ENCODE data around the gene HOATZ.

The HOATZ gene

GRCh38 chr11:111550258-111550657 lies 35.7 kb downstream of the HOATZ start:
- no peak for DNase-seq

DNA sequence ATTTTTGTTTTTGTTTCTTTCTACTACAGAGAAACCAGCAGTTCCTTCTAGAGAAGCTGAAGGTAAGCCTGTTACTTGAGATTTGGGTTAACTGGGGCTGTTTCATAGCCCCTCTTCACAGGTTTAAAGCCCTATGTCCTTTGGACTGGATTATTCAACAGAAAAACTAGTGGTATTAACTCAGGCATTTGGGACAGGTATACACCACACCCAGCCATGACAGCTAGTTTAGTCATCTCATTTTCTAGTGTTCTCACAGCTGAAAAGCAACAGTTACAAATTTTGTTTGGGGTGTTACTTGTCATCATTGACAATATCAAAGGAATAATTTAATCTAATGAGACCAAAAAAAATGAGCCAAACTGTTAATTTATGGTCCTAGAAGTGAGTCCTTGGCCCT lies 40.0 kb downstream of the HOATZ start:
- DNase-seq: no peak

DNA sequence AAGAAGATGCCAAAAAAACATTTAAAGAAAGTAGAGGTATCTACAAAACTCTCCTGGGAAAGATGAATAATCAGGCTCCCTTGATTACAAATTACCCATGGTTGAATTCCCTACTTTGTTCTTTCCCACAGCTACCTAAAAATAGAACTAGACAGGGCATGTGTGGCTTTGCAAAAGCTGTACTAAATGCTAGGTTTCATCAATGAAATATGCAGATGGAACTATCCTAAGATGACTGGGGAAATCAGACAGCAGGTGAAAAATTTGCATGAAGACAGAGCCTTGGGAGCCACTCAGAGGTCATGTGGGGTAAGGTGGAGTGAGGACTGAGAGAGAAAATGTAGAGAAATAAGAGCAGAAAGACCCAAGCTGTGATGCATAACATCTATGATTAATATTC lies 40.7 kb downstream of the HOATZ start:
- DNase-seq: no peak

DNA sequence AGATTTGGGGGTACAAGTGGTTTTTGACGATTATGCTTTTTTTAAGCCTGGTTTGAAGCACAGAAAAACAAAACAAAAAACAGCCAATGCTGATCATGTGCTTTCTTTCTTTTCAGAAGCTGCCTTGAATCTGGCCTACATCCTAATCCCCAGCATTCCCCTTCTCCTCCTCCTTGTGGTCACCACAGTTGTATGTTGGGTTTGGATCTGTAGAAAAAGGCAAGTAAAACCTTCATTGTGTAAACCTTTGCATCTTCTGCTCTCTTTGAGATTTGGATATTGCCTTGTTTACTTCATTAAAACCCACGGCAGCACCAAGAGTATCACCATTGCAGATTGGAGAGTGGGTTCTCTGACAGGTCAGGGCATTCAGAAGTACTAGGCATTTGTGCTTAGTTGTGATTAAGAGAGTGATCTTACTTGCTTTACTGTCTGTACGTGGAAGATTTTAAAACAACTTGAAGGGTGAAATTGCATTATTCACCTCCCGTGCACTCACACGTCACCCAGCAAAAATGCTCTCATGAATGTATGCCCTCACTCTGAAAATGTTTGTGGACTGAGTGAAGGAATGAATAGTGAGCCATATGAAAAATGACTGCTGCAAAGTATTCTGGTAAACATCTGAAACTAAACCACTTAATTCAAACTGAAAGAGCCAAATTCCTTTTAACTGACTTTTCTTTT lies 43.0 kb downstream of the HOATZ start:
- DNase-seq: no peak

GRCh38 chr11:111559800-111560464 lies 45.4 kb downstream of the HOATZ start:
- no peak for DNase-seq

- DNase-seq: no peak
Measured at GRCh38 chr11:111560800-111561199, 46.2 kb downstream of the HOATZ start.

GRCh38 chr11:111561306-111561705 lies 46.7 kb downstream of the HOATZ start:
- no peak for DNase-seq

GRCh38 chr11:111561791-111562325 lies 47.3 kb downstream of the HOATZ start:
- DNase-seq: no peak

- no peak for DNase-seq
Measured at GRCh38 chr11:111562692-111563389, 48.3 kb downstream of the HOATZ start.

GRCh38 chr11:111565114-111565720 lies 50.6 kb downstream of the HOATZ start:
- peak in 4 of 5 donors; percentile 29 to 65 (median 49) for DNase-seq

- no peak for DNase-seq
Measured at GRCh38 chr11:111566324-111566723, 51.7 kb downstream of the HOATZ start.

- no peak for DNase-seq
Measured at GRCh38 chr11:111569476-111569875, 54.9 kb downstream of the HOATZ start.

GRCh38 chr11:111570796-111571195 lies 56.2 kb downstream of the HOATZ start:
- DNase-seq: no peak

GRCh38 chr11:111571829-111572501 lies 57.4 kb downstream of the HOATZ start:
- no peak for DNase-seq

DNA sequence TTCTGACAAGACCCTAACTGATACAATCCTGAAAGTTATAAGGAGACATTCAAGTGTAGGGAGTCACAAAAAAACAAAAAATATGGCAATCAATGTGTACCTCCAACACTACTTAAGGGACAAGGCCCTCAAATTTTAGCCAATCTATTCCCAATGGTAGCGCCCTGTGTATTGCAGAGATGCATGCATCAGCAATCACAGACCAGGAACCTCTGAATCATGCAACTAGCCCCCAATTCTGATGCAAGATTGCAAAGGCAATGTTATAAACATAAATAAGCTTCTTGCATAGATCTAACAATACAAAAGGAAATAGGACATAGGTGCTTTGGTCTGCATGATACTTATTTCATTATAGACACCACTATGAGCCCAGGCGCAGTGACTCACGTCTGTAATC lies 58.0 kb downstream of the HOATZ start:
- no peak for DNase-seq

GRCh38 chr11:111573821-111574249 lies 59.3 kb downstream of the HOATZ start:
- no peak for DNase-seq

GRCh38 chr11:111574373-111575225 lies 60.0 kb downstream of the HOATZ start:
- no peak for DNase-seq

DNA sequence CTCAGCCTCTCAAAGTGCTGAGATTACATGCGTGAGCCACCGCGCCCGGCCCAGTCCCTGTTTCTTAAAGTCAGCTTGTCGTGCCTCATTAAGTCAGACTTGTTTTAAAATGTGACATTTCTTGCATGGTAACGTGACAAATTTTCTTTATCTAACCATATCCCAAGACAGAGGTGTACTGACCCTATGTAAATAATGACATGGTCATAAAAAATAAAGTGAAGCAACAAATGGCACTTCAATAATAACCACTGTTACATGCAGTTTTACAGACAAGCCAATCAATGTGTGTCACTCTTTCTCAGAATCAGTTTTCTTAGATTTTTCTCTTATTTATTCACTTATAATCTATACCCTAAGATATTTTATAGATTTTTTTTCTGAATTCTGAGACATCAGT lies 61.2 kb downstream of the HOATZ start:
- no peak for DNase-seq

GRCh38 chr11:111577821-111578220 lies 63.2 kb downstream of the HOATZ start:
- DNase-seq: no peak

- no peak for DNase-seq
Measured at GRCh38 chr11:111581341-111581740, 66.8 kb downstream of the HOATZ start.

- no peak for DNase-seq
Measured at GRCh38 chr11:111582163-111582562, 67.6 kb downstream of the HOATZ start.

DNA sequence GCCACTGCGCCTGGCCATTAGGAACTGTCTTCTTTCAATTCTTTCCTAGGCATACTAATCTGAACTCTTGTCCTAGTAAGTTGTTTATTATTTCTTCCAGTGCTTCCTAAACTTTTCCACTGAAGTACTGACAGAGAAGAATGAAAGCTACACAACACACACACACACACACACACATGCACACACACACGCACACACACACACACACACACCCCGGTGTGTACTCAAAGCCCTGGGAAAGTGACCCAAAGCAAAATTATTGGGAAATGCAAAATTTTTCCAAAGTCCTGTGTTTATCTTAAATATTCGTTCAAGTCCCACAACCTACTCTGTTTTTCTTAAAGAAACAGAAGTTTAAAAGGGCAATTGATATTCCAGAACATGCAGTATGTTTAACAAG lies 68.3 kb downstream of the HOATZ start:
- DNase-seq: no peak

All from T-helper 1 cell (primary cell).